Astrocyte of the cerebellum (primary cell): ENCODE measurements around the gene UTP25.
A peak's percentile ranks its signal among the peaks of the same experiment; 100 is the strongest.

Experiments
- DNase-seq: peaks from one replicate; pipeline ENCODE4 v3.0.0-alpha.2; 2011; ENCODE audit warnings: low read depth
- H3K4me3 ChIP-seq: 2 replicates; pipeline ENCODE4 v1.5.1; 2011; ENCODE audit warnings: mild to moderate bottlenecking, low read depth, low read length, moderate library complexity
- in situ Hi-C: cut with HindIII; loops from 2 replicates; pipeline ENCODE4 v1.10.0; 2017; ENCODE audit warnings: low sequenced_read_pairs
- TF ChIP-seq, protein P1 (sequence below): IDR thresholded peaks from 2 replicates; pipeline ENCODE4 v1.5.1; 2012; ENCODE audit warnings: low read length, low read depth, moderate library complexity, mild to moderate bottlenecking; ENCODE audit errors: missing control alignments

UTP25 gene

DNA sequence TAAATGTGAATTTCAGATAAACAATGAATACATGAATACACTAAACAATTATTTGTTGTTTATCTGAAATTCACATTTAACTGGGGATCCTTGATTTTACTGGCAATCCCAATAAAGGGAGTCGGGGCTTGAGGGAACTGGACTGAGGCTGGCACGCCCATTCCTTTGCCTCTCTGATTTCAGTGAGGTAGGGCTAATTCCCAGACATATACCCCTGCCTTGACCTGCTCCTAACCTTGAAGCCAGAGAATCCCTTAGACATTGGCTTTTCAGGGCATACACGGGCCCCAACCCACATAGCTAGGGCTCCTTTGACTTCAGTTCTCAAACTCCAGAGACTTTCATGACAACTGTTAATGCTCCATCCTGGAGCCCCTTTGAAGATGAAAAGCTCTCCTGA, 10.8 kb upstream of the UTP25 start:
- in situ Hi-C loops, result no loop called here
- DNase-seq, result no peak
- no peak overlapping the region for H3K4me3 ChIP-seq
- TF ChIP-seq, protein P1, sequence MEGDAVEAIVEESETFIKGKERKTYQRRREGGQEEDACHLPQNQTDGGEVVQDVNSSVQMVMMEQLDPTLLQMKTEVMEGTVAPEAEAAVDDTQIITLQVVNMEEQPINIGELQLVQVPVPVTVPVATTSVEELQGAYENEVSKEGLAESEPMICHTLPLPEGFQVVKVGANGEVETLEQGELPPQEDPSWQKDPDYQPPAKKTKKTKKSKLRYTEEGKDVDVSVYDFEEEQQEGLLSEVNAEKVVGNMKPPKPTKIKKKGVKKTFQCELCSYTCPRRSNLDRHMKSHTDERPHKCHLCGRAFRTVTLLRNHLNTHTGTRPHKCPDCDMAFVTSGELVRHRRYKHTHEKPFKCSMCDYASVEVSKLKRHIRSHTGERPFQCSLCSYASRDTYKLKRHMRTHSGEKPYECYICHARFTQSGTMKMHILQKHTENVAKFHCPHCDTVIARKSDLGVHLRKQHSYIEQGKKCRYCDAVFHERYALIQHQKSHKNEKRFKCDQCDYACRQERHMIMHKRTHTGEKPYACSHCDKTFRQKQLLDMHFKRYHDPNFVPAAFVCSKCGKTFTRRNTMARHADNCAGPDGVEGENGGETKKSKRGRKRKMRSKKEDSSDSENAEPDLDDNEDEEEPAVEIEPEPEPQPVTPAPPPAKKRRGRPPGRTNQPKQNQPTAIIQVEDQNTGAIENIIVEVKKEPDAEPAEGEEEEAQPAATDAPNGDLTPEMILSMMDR, result no peak

DNA sequence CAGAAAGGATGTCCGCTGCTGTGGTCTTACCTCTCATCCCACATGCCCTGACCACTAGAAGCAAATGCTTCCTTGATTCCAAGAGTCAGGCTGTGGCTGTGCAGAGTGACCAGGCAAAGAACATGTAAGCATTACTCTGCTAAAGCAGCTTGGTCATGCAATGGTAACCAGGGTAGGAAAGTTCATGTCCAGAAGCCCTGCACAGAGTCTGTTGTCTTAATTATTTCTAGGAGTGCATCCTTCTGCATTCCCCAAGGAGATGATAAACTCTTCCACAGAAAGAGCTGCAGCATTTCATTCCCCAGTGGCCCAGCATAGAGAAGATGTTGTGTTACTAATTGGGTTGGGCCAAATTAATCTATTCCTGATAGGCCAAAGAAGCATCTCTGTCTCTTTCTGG, 10.1 kb upstream of the UTP25 start:
- no peak overlapping the region for H3K4me3 ChIP-seq
- TF ChIP-seq, protein P1, result no peak
- no peak for DNase-seq
- in situ Hi-C loops, result no loop called here

DNA sequence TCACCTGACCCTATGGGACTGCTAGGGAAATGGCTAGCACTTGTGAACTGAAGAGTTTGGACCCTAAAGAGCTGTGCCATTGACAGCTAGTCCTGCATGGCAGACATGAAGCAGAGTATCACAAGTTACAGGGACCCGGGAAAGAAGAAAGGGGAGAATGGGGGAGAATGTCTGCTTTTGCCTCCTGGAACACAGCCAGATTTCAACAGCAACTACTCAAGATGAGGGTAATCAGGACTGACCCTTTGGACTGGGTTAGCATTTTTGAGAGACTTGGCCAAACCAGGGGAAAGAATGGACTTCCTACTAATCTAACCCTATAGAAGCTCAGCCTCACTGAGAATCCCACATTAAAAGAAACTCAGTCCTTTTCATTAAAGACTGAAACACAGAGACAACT, 8.7 kb upstream of the UTP25 start:
- TF ChIP-seq, protein P1, result no peak
- DNase-seq, result no peak
- no peak overlapping the region for H3K4me3 ChIP-seq
- in situ Hi-C loops, result no loop called here

DNA sequence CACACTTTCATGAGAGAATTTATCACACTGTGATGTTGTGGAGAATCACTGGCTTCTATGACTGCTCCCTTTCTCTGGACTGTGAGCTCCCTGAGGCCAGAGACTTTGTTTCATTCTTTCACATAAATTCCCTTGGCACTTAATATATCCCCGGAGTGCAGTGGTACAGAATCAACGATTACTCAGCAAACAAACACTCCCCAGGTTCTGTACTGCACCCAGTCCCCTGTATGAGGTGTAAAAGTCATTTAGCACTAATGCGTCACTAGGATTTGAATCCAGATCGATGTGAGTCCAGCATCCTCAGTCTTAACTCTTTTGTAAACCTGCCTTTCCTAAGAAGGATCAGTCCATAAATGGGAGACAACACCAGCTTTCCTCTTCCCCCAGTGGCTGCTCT, 6.8 kb upstream of the UTP25 start:
- TF ChIP-seq, protein P1, result no peak
- in situ Hi-C loops, result no loop called here
- no peak for DNase-seq
- no peak overlapping the region for H3K4me3 ChIP-seq

DNA sequence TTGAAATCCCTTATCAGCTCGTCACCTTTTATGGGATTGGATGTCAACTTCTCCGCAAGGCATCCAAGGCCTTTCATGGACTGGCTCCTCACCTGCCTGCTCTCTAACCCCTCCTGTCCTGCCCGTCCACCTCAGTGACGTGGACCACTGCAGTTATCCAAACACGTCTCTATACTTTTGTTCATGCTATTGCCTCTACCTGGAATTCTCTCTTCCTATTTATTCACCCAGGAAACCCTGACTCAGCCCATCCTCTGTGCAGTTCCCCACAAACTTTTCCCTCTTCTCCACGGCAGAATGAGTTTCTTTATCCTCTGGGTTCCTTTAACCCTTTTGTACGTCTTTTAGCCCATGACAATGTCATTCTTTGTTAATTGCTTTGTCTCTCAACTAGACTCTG, 5.1 kb upstream of the UTP25 start:
- in situ Hi-C loops, result no loop called here
- no peak overlapping the region for H3K4me3 ChIP-seq
- DNase-seq, result no peak
- TF ChIP-seq, protein P1, result no peak

DNA sequence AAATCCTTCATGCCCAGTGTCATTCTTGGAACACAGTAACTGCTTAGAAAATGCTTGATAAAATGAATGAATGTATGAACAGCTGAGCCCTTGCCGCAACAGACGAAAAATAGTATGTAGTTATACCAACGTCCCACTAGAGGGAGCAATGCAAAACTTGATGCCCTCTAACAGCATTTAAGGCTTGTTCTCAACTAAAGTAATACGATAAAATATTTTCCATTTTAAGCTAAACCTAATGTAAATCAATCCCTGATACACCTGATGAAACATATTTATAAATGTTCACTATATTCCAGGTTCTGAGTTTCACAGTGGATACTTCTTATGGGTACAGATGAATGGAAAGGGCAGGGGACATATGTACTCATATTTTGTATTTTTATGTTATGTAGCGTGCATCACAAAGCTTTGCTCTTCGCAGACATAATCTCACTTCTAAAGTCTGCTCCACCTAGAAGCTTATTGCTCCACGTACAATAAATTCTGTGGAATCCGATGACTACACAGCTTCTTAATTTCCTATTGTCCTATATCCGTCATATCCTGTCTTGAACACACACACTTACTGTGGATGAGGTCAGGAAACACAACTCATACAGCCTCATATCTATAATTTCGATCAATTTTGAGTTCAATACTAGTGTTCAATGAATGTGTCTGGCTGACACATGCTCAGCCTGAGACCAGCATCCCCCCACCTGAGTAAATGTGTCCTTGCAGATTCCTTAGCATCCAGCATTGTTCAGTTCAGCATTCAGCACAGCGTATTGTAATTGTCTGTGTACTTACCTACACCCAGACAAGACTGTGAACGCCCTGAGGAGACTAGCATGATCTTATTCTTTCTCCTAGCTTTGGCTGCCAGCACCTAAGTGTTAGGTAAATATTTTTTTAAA, 4.4 kb upstream of the UTP25 start:
- peak; percentile 45 for DNase-seq
- H3K4me3 ChIP-seq, result no peak overlapping the region
- in situ Hi-C loops, result no loop called here
- TF ChIP-seq, protein P1, result peak; percentile 73
